IMR-90 (cell line): Measurements from ENCODE around the gene EPB41L2. TPM values are rescaled to one million over a fixed set of nuclear protein-coding genes. Genes with fewer than 3 reads are reported as not detected.

ENCODE experiments used
- ATAC-seq: fragments of 200-7000 bp; cut with Tn5 transposase; 2 replicates; pipeline ENCODE4 v1.9.1; 2020; ENCODE audit warnings: low read depth, mild to moderate bottlenecking, moderate library complexity
- BruUV-seq: library from RNA; stranded (reverse); fragments of 400-500 nt; replicated peaks from 2 replicates; lab custom pipeline; 2021; lab: Mats Ljungman, UMichigan
- CTCF ChIA-PET: fragments of 300-600 bp; formaldehyde crosslinking; extraction: SDS; loops from one replicate; lab custom pipeline; 2021; ENCODE audit warnings: antibody characterized with exemption; lab: Yijun Ruan, JAX
- POLR2A ChIA-PET: fragments of 300-600 bp; sonication (Branson Sonifier 250); formaldehyde crosslinking; loops from one replicate; lab custom pipeline; 2022; ENCODE audit warnings: antibody characterized with exemption; ENCODE audit not compliant: unreplicated experiment; lab: Charles Lee
- DNase-seq: peaks from one replicate; pipeline ENCODE4 v3.0.0; 2013
- H2AFZ ChIP-seq: replicated peaks from 2 replicates; pipeline ENCODE3; 2013; ENCODE audit warnings: low read length, mild to moderate bottlenecking; ENCODE audit not compliant: poor library complexity
- H2AK5ac ChIP-seq: 2 replicates; pipeline ENCODE4 v1.6.1; 2013; ENCODE audit warnings: low read depth, low read length, inconsistent platforms
- H2AK9ac ChIP-seq: replicated peaks from 2 replicates; pipeline ENCODE3; 2013; ENCODE audit warnings: mild to moderate bottlenecking, low read depth, low read length, moderate library complexity; ENCODE audit not compliant: poor library complexity
- H2BK120ac ChIP-seq: 2 replicates; pipeline ENCODE4 v1.6.1; 2013; ENCODE audit warnings: low read depth, low read length, inconsistent platforms
- H2BK15ac ChIP-seq: 3 replicates; pipeline ENCODE4 v1.6.1; 2013; ENCODE audit warnings: low read depth, low read length, inconsistent platforms
- H2BK20ac ChIP-seq: 2 replicates; pipeline ENCODE4 v1.6.1; 2013; ENCODE audit warnings: low read depth, mild to moderate bottlenecking, inconsistent platforms, low read length, moderate library complexity
- H2BK5ac ChIP-seq: 2 replicates; pipeline ENCODE4 v1.6.1; 2013; ENCODE audit warnings: mild to moderate bottlenecking, low read depth, low read length, inconsistent platforms; ENCODE audit not compliant: poor library complexity, severe bottlenecking
- H3K14ac ChIP-seq: replicated peaks from 2 replicates; pipeline ENCODE4 v1.6.1; 2013; ENCODE audit warnings: low read depth, low read length, inconsistent platforms
- H3K18ac ChIP-seq: 2 replicates; pipeline ENCODE4 v1.6.1; 2013; ENCODE audit warnings: low read depth, low read length, control low read depth
- H3K23ac ChIP-seq: 2 replicates; pipeline ENCODE4 v1.6.1; 2013; ENCODE audit warnings: low read depth, low read length, inconsistent platforms
- H3K27ac ChIP-seq: 2 replicates; pipeline ENCODE4 v1.5.1; 2013; ENCODE audit warnings: mild to moderate bottlenecking, control low read depth, low read length; ENCODE audit not compliant: insufficient read depth
- H3K27me3 ChIP-seq: 2 replicates; pipeline ENCODE4 v1.6.1; 2013; ENCODE audit warnings: low read length; ENCODE audit not compliant: control insufficient read depth, insufficient read depth
- H3K36me3 ChIP-seq: 2 replicates; pipeline ENCODE4 v1.6.1; 2013; ENCODE audit warnings: low read length, mixed read lengths; ENCODE audit not compliant: control insufficient read depth, insufficient read depth
- H3K4ac ChIP-seq: 2 replicates; pipeline ENCODE4 v1.6.1; 2013; ENCODE audit warnings: low read depth, low read length, inconsistent platforms
- H3K4me1 ChIP-seq: 2 replicates; pipeline ENCODE4 v1.6.1; 2013; ENCODE audit warnings: low read length, mixed read lengths; ENCODE audit not compliant: control insufficient read depth, insufficient read depth
- H3K4me2 ChIP-seq: 2 replicates; pipeline ENCODE4 v1.6.1; 2013; ENCODE audit warnings: low read depth, mild to moderate bottlenecking, control low read depth, low read length, moderate library complexity
- H3K4me3 ChIP-seq: 2 replicates; pipeline ENCODE4 v1.5.1; 2013; ENCODE audit warnings: low read depth, mild to moderate bottlenecking, control low read depth, low read length, moderate library complexity; ENCODE audit not compliant: insufficient read depth
- H3K56ac ChIP-seq: 2 replicates; pipeline ENCODE4 v1.6.1; 2013; ENCODE audit warnings: low read length, inconsistent platforms; ENCODE audit not compliant: insufficient read depth; ENCODE audit errors: extremely low read depth
- H3K79me1 ChIP-seq, 2 experiments: 2 replicates each; pipeline ENCODE4 v1.6.1; 2013; ENCODE audit warnings: low read length in 2 of 2, inconsistent platforms in 1 of 2, low read depth in 1 of 2
- H3K9ac ChIP-seq: 2 replicates; pipeline ENCODE4 v1.6.1; 2013; ENCODE audit warnings: low read depth, low read length, control low read depth
- H3K9me1 ChIP-seq: 2 replicates; pipeline ENCODE4 v1.6.1; 2013; ENCODE audit warnings: low read length, inconsistent platforms; ENCODE audit not compliant: insufficient read depth
- H3K9me3 ChIP-seq: 2 replicates; pipeline ENCODE4 v1.6.1; 2013; ENCODE audit warnings: low read length; ENCODE audit not compliant: control insufficient read depth, insufficient read depth
- H4K20me1 ChIP-seq: 2 replicates; pipeline ENCODE4 v1.6.1; 2013; ENCODE audit warnings: low read length, inconsistent platforms; ENCODE audit not compliant: insufficient read depth
- H4K5ac ChIP-seq: 2 replicates; pipeline ENCODE4 v1.6.1; 2013; ENCODE audit warnings: mild to moderate bottlenecking, low read depth, low read length, control low read depth
- H4K8ac ChIP-seq, 2 experiments: 2 replicates each; pipeline ENCODE4 v1.6.1; 2013; ENCODE audit warnings: low read depth in 2 of 2, low read length in 2 of 2, control low read depth in 1 of 2, inconsistent platforms in 1 of 2
- H4K91ac ChIP-seq: 2 replicates; pipeline ENCODE4 v1.6.1; 2013; ENCODE audit warnings: low read depth, low read length, inconsistent platforms; ENCODE audit not compliant: insufficient read depth
- BHLHE40 ChIP-seq: fragments of 150-350 bp; IDR thresholded peaks from 2 replicates; pipeline ENCODE4 v1.6.1; 2016; ENCODE audit warnings: mild to moderate bottlenecking, low read depth, low read length
- CEBPB ChIP-seq: IDR thresholded peaks from 2 replicates; pipeline ENCODE4 v1.6.1; 2012; ENCODE audit warnings: low read depth, low read length, improper control_type of control experiment
- CHD1 ChIP-seq: IDR thresholded peaks from 2 replicates; pipeline ENCODE4 v1.6.1; 2012; ENCODE audit warnings: low read depth, low read length, improper control_type of control experiment
- CTCF ChIP-seq: conservative IDR thresholded peaks from 2 replicates; pipeline ENCODE4 v1.5.1; 2012; ENCODE audit warnings: mild to moderate bottlenecking, low read depth, low read length, improper control_type of control experiment
- ELK1 ChIP-seq: fragments of 150-350 bp; IDR thresholded peaks from 2 replicates; pipeline ENCODE4 v1.6.1; 2016; ENCODE audit warnings: low read depth, mild to moderate bottlenecking, low read length, moderate library complexity, borderline replicate concordance
- FOS ChIP-seq: fragments of 150-350 bp; IDR thresholded peaks from 2 replicates; pipeline ENCODE4 v1.6.1; 2016; ENCODE audit warnings: low read depth, low read length
- MAFK ChIP-seq: IDR thresholded peaks from 2 replicates; pipeline ENCODE4 v1.6.1; 2012; ENCODE audit warnings: low read depth, low read length, improper control_type of control experiment
- MAZ ChIP-seq: IDR thresholded peaks from 2 replicates; pipeline ENCODE4 v1.6.1; 2012; ENCODE audit warnings: low read depth, mild to moderate bottlenecking, low read length, improper control_type of control experiment, moderate library complexity, borderline replicate concordance
- MXI1 ChIP-seq: IDR thresholded peaks from 2 replicates; pipeline ENCODE4 v1.6.1; 2012; ENCODE audit warnings: low read depth, mild to moderate bottlenecking, low read length, moderate library complexity, borderline replicate concordance
- NFE2L2 ChIP-seq: fragments of 150-350 bp; IDR thresholded peaks from 2 replicates; pipeline ENCODE4 v1.6.1; 2016; ENCODE audit warnings: low read depth, mild to moderate bottlenecking, low read length
- POLR2A ChIP-seq: IDR thresholded peaks from 2 replicates; pipeline ENCODE4 v1.6.1; 2012; ENCODE audit warnings: mild to moderate bottlenecking, low read depth, low read length
- RAD21 ChIP-seq: IDR thresholded peaks from 2 replicates; pipeline ENCODE4 v1.6.1; 2012; ENCODE audit warnings: low read length, improper control_type of control experiment
- RCOR1 ChIP-seq: IDR thresholded peaks from 2 replicates; pipeline ENCODE4 v1.6.1; 2012; ENCODE audit warnings: mild to moderate bottlenecking, low read length, improper control_type of control experiment; ENCODE audit not compliant: insufficient replicate concordance
- RFX5 ChIP-seq: IDR thresholded peaks from 2 replicates; pipeline ENCODE4 v1.8.0; 2012; ENCODE audit warnings: low read depth, mild to moderate bottlenecking, low read length, moderate library complexity
- SMC3 ChIP-seq: fragments of 150-350 bp; IDR thresholded peaks from 2 replicates; pipeline ENCODE4 v1.6.1; 2016; ENCODE audit warnings: low read depth, mild to moderate bottlenecking, antibody characterized with exemption, low read length, moderate library complexity
- WGBS, 2 experiments: methylation state at CpG; one replicate each; pipeline versions ENCODE4 v1.1.5 to v1.1.7; 2013; ENCODE audit warnings: missing lambda C conversion rate in 2 of 2; ENCODE audit not compliant: insufficient read length in 1 of 2; ENCODE audit errors: extremely low coverage in 2 of 2; 5-methylcytosine and 5-hydroxymethylcytosine counted together
- dilution Hi-C: fragments of 300-500 bp; cut with HindIII; formaldehyde crosslinking; loops from one replicate; pipeline ENCODE4 v1.14.3; 2018; ENCODE audit warnings: low sequenced_read_pairs; ENCODE audit not compliant: unreplicated experiment
- in situ Hi-C: fragments of 300-500 bp; cut with MboI; formaldehyde crosslinking; loops from 3 replicates; pipeline ENCODE4 v1.14.3; 2019; ENCODE audit warnings: low sequenced_read_pairs, inconsistent platforms, mixed read lengths
- intact Hi-C: fragments of 100-400 bp; cut with micrococcal nuclease; formaldehyde crosslinking; loops from 2 replicates; pipeline ENCODE4 v1.10.0; 2022
- polyA plus RNA-seq, 3 experiments: library from polyadenylated mRNA; depleted of rRNA; stranded (reverse); fragments of >200 nt; gene quantifications; 2 replicates each; pipeline ENCODE4 v1.2.3, GENCODE V29; 2012; ENCODE audit warnings: low replicate concordance in 1 of 3
- total RNA-seq: library from RNA; depleted of rRNA; stranded (reverse); fragments of >200 nt; gene quantifications from 2 replicates; pipeline ENCODE4 v1.2.3, GENCODE V29; 2012

Gene EPB41L2
- total and polyA plus RNA-seq, 2 of the 4 experiments (the other 2 are of a cell fraction): 85.7 to 99.8 TPM

- ATAC-seq: no peak
- Histone ChIP-seq H3K18ac (no peak overlapping the region), H3K56ac (no peak overlapping the region), H3K4me3 (no peak overlapping the region), H3K14ac (0 out of 2 replicates have a peak overlapping the region, but pooled peaks have one; percentile 45), H3K9me1 (peaks cover 6% of the 10 kb centered on the region; the same call in 1 of the 2 replicates), H3K9me3 (no peaks in the 10 kb centered on the region), H3K4ac (no peak overlapping the region), H3K27ac (no peak overlapping the region), H4K5ac (no peak overlapping the region), H2AK9ac (no peak overlapping the region), H2BK5ac (no peak overlapping the region), H2AFZ (no peak overlapping the region), H2BK20ac (no peak overlapping the region), H4K20me1 (peaks cover 19% of the 10 kb centered on the region; the same call in 1 of the 2 replicates), H2AK5ac (no peak overlapping the region), H3K4me2 (no peak overlapping the region), H4K8ac (no peak overlapping the region), H4K91ac (no peak overlapping the region), H3K27me3 (no peaks in the 10 kb centered on the region), H3K79me1 (peaks cover 37 to 83% of the 10 kb centered on the region in 2 experiments), H3K23ac (no peak overlapping the region), H3K36me3 (no peaks in the 10 kb centered on the region; the same call in 1 of the 2 replicates), H2BK120ac (no peak overlapping the region), H2BK15ac (no peak overlapping the region), H3K4me1 (peaks cover 6% of the 10 kb centered on the region), H3K9ac (no peak overlapping the region)
- no TSS peak for BruUV-seq
- ChIA-PET CTCF (no interaction called here), POLR2A (no interaction called here)
- WGBS, 2 experiments: 100% methylated on average over 1 of the region's 3 CpGs; no CpG with 5 or more reads in 1 of the 2 experiments
- dilution Hi-C loops (no loop called here), intact Hi-C loops (no loop called here), in situ Hi-C loops (no loop called here)
- no peak for DNase-seq
- no peak for TF ChIP-seq ELK1
- no peak for TF ChIP-seq FOS
- TF ChIP-seq CEBPB: no peak
- no peak for TF ChIP-seq MXI1
- TF ChIP-seq RAD21: no peak
- no peak for TF ChIP-seq NFE2L2
- no peak for TF ChIP-seq POLR2A
- no peak for TF ChIP-seq CTCF
- no peak for TF ChIP-seq MAZ
- TF ChIP-seq RCOR1: no peak
- TF ChIP-seq MAFK: no peak
- no peak for TF ChIP-seq RFX5
- no peak for TF ChIP-seq SMC3
- no peak for TF ChIP-seq BHLHE40
- no peak for TF ChIP-seq CHD1
Observed at GRCh38 chr6:130973521-130974277, 89.3 kb downstream of the EPB41L2 start.
